Transverse colon (tissue), 4 donors: ENCODE measurements around the gene ITGA6. TPM values are rescaled to one million over a fixed set of nuclear protein-coding genes. Genes with fewer than 3 reads are reported as not detected.
"Not testable (repeated sequence)": the region's sequence is repeated elsewhere in the genome, so short reads cannot be mapped to it uniquely, and the experiment has no call there.

Experiments used
- DNase-seq: peaks from one replicate; pipeline ENCODE4 v3.0.0-alpha.2; 2019
- H3K27ac ChIP-seq, 4 donors: fragments of 200-600 bp; sonication (generic); 2 replicates each; pipeline ENCODE4 v1.5.1; 2016 to 2018; ENCODE audit warnings: inconsistent platforms in 4 of 4
- H3K27me3 ChIP-seq: fragments of 200-600 bp; sonication (generic); 2 replicates; pipeline ENCODE4 v1.5.1; 2017; ENCODE audit warnings: inconsistent platforms
- H3K36me3 ChIP-seq, 4 donors: fragments of 200-600 bp; sonication (generic); 2 replicates each; pipeline ENCODE4 v1.5.1; 2017 to 2019; ENCODE audit warnings: inconsistent platforms in 4 of 4
- H3K4me1 ChIP-seq, 4 donors: fragments of 200-600 bp; sonication (generic); 2 replicates each; pipeline ENCODE4 v1.5.1; 2017 to 2020; ENCODE audit warnings: inconsistent platforms in 4 of 4
- H3K4me3 ChIP-seq, 4 donors: fragments of 200-600 bp; sonication (generic); 1 replicate in 1 of 4; 2 replicates in 3 of 4; pipeline versions ENCODE4 v1.5.1 to v1.6.1; 2017 to 2019; ENCODE audit warnings: inconsistent platforms in 4 of 4
- H3K9me3 ChIP-seq, 2 donors: fragments of 200-600 bp; sonication (generic); 2 replicates each; pipeline ENCODE4 v1.5.1; 2017 to 2019; ENCODE audit warnings: inconsistent platforms in 2 of 2
- CTCF ChIP-seq, 5 experiments: fragments of 200-600 bp in 3 of 5; fragments of 450-650 bp in 2 of 5; sonication (generic) in 3 of 5; IDR thresholded peaks; 1 replicate in 2 of 5; 2 replicates in 3 of 5; pipeline ENCODE4 v1.5.1; 2016 to 2017; ENCODE audit warnings: antibody characterized with exemption in 5 of 5, inconsistent platforms in 3 of 5, mild to moderate bottlenecking in 2 of 5, moderate library complexity in 1 of 5
- EP300 ChIP-seq: sonication (generic); formaldehyde crosslinking; IDR thresholded peaks from one replicate; pipeline ENCODE4 v1.6.1; 2017; ENCODE audit warnings: antibody characterized with exemption, low read depth
- POLR2A ChIP-seq: fragments of 450-650 bp; IDR thresholded peaks from one replicate; pipeline ENCODE4 v1.6.1; 2016; ENCODE audit warnings: antibody characterized with exemption, mild to moderate bottlenecking, moderate library complexity
- POLR2AphosphoS5 ChIP-seq, 3 donors: sonication (generic); formaldehyde crosslinking; IDR thresholded peaks; one replicate each; pipeline ENCODE4 v1.6.1; 2016; ENCODE audit warnings: antibody characterized with exemption in 3 of 3
- WGBS, 2 donors: methylation state at CpG; one replicate each; pipeline ENCODE4 v1.1.5; 2018; ENCODE audit warnings: low coverage in 1 of 2; 5-methylcytosine and 5-hydroxymethylcytosine counted together
- in situ Hi-C, 4 donors: fragments of 200-750 bp; cut with MboI; loops; one replicate each; pipeline versions ENCODE4 v1.15.0 to v1.15.1; 2017; ENCODE audit warnings: low sequenced_read_pairs in 3 of 4, low pct_ligation_motif_present in 1 of 4, low pct_unique_long_range_greater_than_20kb in 1 of 4
- intact Hi-C: fragments of 100-400 bp; cut with DNase I; formaldehyde crosslinking; loops from one replicate; pipeline ENCODE4 v1.15.1; 2023; ENCODE audit warnings: low total_unique reads
- total RNA-seq, 4 donors: library from RNA; depleted of rRNA; stranded (reverse); fragments of >200 nt; gene quantifications; one replicate each; pipeline ENCODE4 v1.1.0, GENCODE V29; 2016

ITGA6 gene
- total RNA-seq, 4 donors from 2014 or later: 80.4 to 267 (median 207) TPM

- intact Hi-C loops: no loop called here
- no peaks in the 10 kb centered on the region for H3K36me3 ChIP-seq
- H3K27me3 ChIP-seq: no peaks in the 10 kb centered on the region
- no peak for TF ChIP-seq POLR2AphosphoS5 (IDR thresholded peaks at IDR 0.05)
- TF ChIP-seq POLR2A: no peak
- no peak for TF ChIP-seq CTCF (IDR thresholded peaks at IDR 0.05)
- no peak for TF ChIP-seq EP300
- WGBS, 2 donors: 88 to 100% methylated on average over 1 to 3 of the region's 3 CpGs
- no peak for DNase-seq
- H3K4me3 ChIP-seq: no peak overlapping the region
- peaks cover 0 to 7% of the 10 kb centered on the region in 2 donors for H3K9me3 ChIP-seq
- H3K27ac ChIP-seq: no peak overlapping the region
- in situ Hi-C loops: no loop called here
- peaks cover 0 to 22% (median 3%) of the 10 kb centered on the region in 4 donors for H3K4me1 ChIP-seq
These were observed 107.7 kb downstream of the ITGA6 start for GRCh38 chr2:172535119-172535518.

DNA sequence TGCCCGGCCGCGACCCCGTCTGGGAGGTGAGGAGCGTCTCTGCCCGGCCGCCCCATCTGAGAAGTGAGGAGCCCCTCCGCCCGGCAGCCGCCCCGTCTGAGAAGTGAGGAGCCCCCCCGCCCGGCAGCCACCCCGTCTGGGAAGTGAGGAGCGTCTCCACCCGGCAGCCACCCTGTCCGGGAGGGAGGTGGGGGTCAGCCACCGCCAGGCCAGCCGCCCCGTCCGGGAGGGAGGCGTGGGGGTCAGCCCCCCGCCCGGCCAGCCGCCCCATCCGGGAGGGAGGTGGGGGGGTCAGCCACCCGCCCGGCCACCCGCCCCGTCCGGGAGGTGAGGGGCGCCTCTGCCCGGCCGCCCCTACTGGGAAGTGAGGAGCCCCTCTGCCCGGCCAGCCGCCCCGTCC lies 110.5 kb downstream of the ITGA6 start:
- H3K27ac ChIP-seq, H3K9me3 ChIP-seq, H3K27me3 ChIP-seq, H3K36me3 ChIP-seq, H3K4me3 ChIP-seq, intact Hi-C loops, in situ Hi-C loops, DNase-seq, H3K4me1 ChIP-seq: not testable (repeated sequence)
- no CpG with 5 or more reads among the region's 37 CpGs for WGBS, 2 donors

DNA sequence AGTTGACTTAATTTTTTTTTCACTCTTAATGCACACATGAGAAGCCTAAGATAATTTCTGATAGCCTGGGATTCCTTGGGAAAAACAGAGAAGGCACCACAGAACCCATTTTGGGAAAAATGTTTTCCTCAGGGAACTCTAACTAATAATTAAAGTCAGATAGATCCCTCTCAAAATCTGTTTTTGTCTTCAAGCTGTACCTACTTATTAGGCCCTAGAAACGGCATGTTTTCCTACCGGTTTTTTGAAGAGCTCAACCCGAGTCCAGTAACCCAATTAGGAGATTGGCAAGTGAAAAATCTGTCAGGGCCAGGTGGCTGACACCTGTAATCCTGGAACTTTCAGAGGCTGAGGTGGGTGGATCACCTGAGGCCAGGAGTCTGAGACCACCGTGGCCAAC lies 112.4 kb downstream of the ITGA6 start:
- in situ Hi-C loops (no loop called here), intact Hi-C loops (no loop called here)
- Histone ChIP-seq H3K4me3 (no peak overlapping the region), H3K36me3 (no peaks in the 10 kb centered on the region), H3K27ac (no peak overlapping the region), H3K4me1 (no peaks in the 10 kb centered on the region), H3K9me3 (peaks cover 0 to 7% of the 10 kb centered on the region in 2 donors), H3K27me3 (no peaks in the 10 kb centered on the region)
- DNase-seq: no peak
- TF ChIP-seq POLR2A: no peak
- no peak for TF ChIP-seq POLR2AphosphoS5 (IDR thresholded peaks at IDR 0.05)
- TF ChIP-seq CTCF (IDR thresholded peaks at IDR 0.05): no peak
- TF ChIP-seq EP300: no peak
- 75 to 100% methylated on average over 1 to 4 of the region's 4 CpGs for WGBS, 2 donors

DNA sequence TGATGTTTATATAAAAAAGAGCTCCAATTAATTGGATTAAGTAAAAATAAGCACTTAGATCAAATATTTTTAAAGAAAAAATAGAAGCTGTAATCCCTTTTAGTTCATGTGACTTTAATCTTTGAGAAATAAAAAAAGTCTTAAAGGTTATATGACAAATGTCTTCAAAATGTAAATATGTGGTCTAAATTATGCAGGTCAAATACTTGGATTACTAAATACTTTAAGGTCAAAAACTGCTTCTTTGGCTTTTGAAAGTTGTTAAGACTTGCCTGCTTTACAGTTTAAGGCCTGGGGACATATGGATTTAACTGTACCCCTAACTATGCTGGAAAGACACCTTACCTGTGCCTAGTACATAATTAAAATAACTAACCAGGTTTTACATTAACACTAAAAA lies 113.0 kb downstream of the ITGA6 start:
- in situ Hi-C loops: no loop called here
- TF ChIP-seq EP300: no peak
- TF ChIP-seq POLR2A: no peak
- no peak for TF ChIP-seq POLR2AphosphoS5 (IDR thresholded peaks at IDR 0.05)
- TF ChIP-seq CTCF (IDR thresholded peaks at IDR 0.05): no peak

GRCh38 chr2:172545408-172546075 lies 118.2 kb downstream of the ITGA6 start:
- H3K4me1 ChIP-seq: peaks cover 0 to 12% (median 5%) of the 10 kb centered on the region in 4 donors
- TF ChIP-seq EP300 (no peak), CTCF (IDR thresholded peaks at IDR 0.05) (no peak), POLR2AphosphoS5 (IDR thresholded peaks at IDR 0.05) (no peak), POLR2A (no peak)
- no peak for DNase-seq
- H3K4me3 ChIP-seq: no peak overlapping the region
- WGBS, 2 donors: 54 to 69% methylated on average over 2 of the region's 2 CpGs
- in situ Hi-C loops (no loop called here), intact Hi-C loops (no loop called here)
- no peaks in the 10 kb centered on the region for H3K27me3 ChIP-seq
- peak overlapping the region in 1 of 4 donors; percentile 56 for H3K27ac ChIP-seq
- no peaks in the 10 kb centered on the region for H3K36me3 ChIP-seq
- no peaks in the 10 kb centered on the region for H3K9me3 ChIP-seq

More for the DNA sequence above, 113.0 kb downstream of the ITGA6 start:
- Histone ChIP-seq H3K36me3 (no peaks in the 10 kb centered on the region), H3K27ac (no peak overlapping the region), H3K4me1 (peaks cover 0 to 2% (median under 1%) of the 10 kb centered on the region in 4 donors), H3K4me3 (no peak overlapping the region), H3K27me3 (no peaks in the 10 kb centered on the region), H3K9me3 (peaks cover 0 to 7% of the 10 kb centered on the region in 2 donors)
- intact Hi-C loops: no loop called here
- DNase-seq: no peak
